Body of pancreas (tissue), 4 donors: Measurements from ENCODE around the gene HMCN2. TPM values are rescaled to one million over a fixed set of nuclear protein-coding genes. Genes with fewer than 3 reads are reported as not detected.

Source experiments
- ATAC-seq: fragments of 150-250 bp; one replicate; pipeline ENCODE4 v1.9.1; 2016
- DNase-seq, 4 donors: peaks; one replicate each; pipeline ENCODE4 v3.0.0-alpha.2; 2019
- H3K27ac ChIP-seq, 4 donors: fragments of 200-600 bp; sonication (generic); 1 replicate in 3 of 4; 2 replicates in 1 of 4; pipeline versions ENCODE4 v1.5.1 to v1.6.1; 2016 to 2019; ENCODE audit warnings: mild to moderate bottlenecking in 1 of 4, mixed read lengths in 1 of 4, moderate library complexity in 1 of 4
- H3K27me3 ChIP-seq, 2 donors: fragments of 200-600 bp; sonication (generic); one replicate each; pipeline ENCODE4 v1.6.0; 2016; ENCODE audit warnings: mild to moderate bottlenecking in 1 of 2
- H3K36me3 ChIP-seq, 2 donors: fragments of 200-600 bp; sonication (generic); replicated peaks in 1 of 2; 2 replicates each; pipeline ENCODE4 v1.5.1; 2016; ENCODE audit warnings: low read depth in 2 of 2; ENCODE audit not compliant: insufficient read depth in 1 of 2
- H3K4me1 ChIP-seq: fragments of 200-600 bp; sonication (generic); one replicate; pipeline ENCODE4 v1.6.0; 2016
- H3K4me3 ChIP-seq, 2 donors: fragments of 200-600 bp; sonication (generic); 1 replicate in 1 of 2; 2 replicates in 1 of 2; pipeline ENCODE4 v1.5.1; 2016 to 2019
- H3K9me3 ChIP-seq, 3 donors: fragments of 200-600 bp; sonication (generic); 1 replicate in 2 of 3; 2 replicates in 1 of 3; pipeline ENCODE4 v1.5.1; 2016
- POLR2A ChIP-seq, 3 donors: fragments of 450-650 bp; IDR thresholded peaks; one replicate each; pipeline ENCODE4 v1.6.1; 2016; ENCODE audit warnings: antibody characterized with exemption in 3 of 3, mild to moderate bottlenecking in 2 of 3
- WGBS, 2 donors: methylation state at CpG; one replicate each; pipeline ENCODE4 v1.1.5; 2017; 5-methylcytosine and 5-hydroxymethylcytosine counted together
- intact Hi-C: fragments of 100-400 bp; cut with DNase I; formaldehyde crosslinking; loops from one replicate; pipeline ENCODE4 v1.15.1; 2023
- total RNA-seq, 2 donors: library from RNA; depleted of rRNA; stranded (reverse); fragments of >200 nt; gene quantifications; one replicate each; pipeline ENCODE4 v1.1.0, GENCODE V29; 2016
- TF ChIP-seq, protein P1 (sequence below), 7 experiments: fragments of 450-650 bp in 4 of 7; fragments of 200-600 bp in 3 of 7; sonication (generic) in 3 of 7; IDR thresholded peaks; one replicate each; pipeline ENCODE4 v1.5.1; 2016 to 2019; ENCODE audit warnings: antibody characterized with exemption in 7 of 7

Gene HMCN2
- total RNA-seq, 2 donors from 2014 or later, result 0.78 to 3.6 TPM

DNA sequence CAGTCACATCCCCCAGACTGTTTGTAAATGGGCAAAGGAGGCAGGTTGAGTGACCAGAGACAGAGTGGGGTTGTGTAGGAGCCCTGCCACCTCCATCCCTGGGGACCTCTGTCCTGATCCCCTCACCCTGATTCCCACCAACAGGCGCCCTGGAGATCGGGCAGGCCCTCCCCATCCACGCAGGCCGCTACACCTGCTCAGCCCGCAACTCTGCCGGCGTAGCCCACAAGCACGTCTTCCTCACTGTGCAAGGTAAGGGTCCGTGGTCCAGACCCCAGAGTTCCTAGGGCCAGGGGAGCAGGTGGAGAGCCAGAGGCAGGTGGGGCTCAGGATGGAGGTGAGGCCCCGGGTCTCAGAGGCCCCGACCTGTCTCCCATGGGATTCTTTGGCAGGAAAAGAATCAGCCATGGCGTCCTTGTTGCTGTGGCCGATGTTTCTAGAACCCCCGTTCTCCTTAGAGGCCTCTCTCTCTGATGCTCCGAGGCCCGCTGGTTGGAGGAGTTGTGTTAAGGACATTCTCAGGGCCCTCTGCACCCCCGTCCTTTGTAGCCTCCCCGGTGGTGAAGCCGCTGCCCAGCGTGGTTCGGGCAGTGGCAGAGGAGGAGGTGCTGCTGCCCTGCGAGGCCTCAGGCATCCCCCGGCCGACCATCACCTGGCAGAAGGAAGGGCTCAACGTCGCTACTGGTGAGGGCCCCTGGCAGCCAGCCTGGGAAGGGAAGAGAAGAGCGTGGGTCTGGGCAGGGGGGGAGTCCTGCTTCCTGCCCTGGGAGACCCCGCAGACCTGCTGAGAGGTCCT is 137.3 kb downstream of the HMCN2 start:
- no peaks in the 10 kb centered on the region for H3K9me3 ChIP-seq
- 73 to 82% methylated on average over 21 to 23 of the region's 28 CpGs for WGBS, 2 donors
- no peaks in the 10 kb centered on the region for H3K4me1 ChIP-seq
- DNase-seq (no peak), ATAC-seq (no peak)
- TF ChIP-seq, protein P1, sequence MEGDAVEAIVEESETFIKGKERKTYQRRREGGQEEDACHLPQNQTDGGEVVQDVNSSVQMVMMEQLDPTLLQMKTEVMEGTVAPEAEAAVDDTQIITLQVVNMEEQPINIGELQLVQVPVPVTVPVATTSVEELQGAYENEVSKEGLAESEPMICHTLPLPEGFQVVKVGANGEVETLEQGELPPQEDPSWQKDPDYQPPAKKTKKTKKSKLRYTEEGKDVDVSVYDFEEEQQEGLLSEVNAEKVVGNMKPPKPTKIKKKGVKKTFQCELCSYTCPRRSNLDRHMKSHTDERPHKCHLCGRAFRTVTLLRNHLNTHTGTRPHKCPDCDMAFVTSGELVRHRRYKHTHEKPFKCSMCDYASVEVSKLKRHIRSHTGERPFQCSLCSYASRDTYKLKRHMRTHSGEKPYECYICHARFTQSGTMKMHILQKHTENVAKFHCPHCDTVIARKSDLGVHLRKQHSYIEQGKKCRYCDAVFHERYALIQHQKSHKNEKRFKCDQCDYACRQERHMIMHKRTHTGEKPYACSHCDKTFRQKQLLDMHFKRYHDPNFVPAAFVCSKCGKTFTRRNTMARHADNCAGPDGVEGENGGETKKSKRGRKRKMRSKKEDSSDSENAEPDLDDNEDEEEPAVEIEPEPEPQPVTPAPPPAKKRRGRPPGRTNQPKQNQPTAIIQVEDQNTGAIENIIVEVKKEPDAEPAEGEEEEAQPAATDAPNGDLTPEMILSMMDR (IDR thresholded peaks at IDR 0.05), result no peak
- no peak for TF ChIP-seq POLR2A (IDR thresholded peaks at IDR 0.05)
- H3K27ac ChIP-seq, result no peak overlapping the region
- H3K36me3 ChIP-seq, result no peaks in the 10 kb centered on the region
- no peak overlapping the region for H3K4me3 ChIP-seq
- no peaks in the 10 kb centered on the region for H3K27me3 ChIP-seq
- intact Hi-C loops, result no loop called here

DNA sequence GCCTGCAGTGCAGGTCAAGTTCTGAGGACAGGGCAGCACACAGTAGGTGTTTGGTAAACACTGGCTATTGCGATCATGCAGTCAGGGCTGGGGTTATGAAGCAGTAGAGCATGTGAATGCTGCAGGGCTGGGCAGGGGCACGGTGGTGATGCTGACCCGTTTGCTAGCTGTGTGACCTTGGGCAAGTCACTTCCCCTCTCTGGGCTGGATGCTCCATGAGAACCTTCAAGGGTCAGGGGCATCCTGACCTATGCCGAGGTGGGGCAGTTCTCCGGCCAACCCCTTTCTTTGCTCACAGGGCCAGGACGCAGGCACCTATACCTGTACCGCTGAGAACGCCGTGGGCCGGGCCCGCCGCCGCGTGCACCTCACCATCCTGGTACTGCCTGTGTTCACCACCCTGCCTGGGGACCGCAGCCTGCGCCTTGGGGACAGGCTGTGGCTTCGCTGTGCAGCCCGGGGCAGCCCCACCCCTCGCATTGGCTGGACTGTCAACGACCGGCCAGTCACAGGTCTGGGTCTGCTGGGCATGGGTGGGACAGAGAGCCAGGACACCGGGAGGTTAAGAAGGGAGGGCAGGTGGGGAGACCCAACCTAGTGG is 140.2 kb downstream of the HMCN2 start:
- TF ChIP-seq, protein P1 (IDR thresholded peaks at IDR 0.05), result no peak
- no peak for TF ChIP-seq POLR2A (IDR thresholded peaks at IDR 0.05)
- intact Hi-C loops, result no loop called here
- Histone ChIP-seq H3K4me3 (no peak overlapping the region), H3K4me1 (no peaks in the 10 kb centered on the region), H3K27me3 (no peaks in the 10 kb centered on the region), H3K9me3 (no peaks in the 10 kb centered on the region), H3K36me3 (no peaks in the 10 kb centered on the region), H3K27ac (no peak overlapping the region)
- ATAC-seq (no peak), DNase-seq (no peak)
- WGBS, 2 donors, result 90 to 91% methylated on average over 17 to 20 of the region's 22 CpGs

DNA sequence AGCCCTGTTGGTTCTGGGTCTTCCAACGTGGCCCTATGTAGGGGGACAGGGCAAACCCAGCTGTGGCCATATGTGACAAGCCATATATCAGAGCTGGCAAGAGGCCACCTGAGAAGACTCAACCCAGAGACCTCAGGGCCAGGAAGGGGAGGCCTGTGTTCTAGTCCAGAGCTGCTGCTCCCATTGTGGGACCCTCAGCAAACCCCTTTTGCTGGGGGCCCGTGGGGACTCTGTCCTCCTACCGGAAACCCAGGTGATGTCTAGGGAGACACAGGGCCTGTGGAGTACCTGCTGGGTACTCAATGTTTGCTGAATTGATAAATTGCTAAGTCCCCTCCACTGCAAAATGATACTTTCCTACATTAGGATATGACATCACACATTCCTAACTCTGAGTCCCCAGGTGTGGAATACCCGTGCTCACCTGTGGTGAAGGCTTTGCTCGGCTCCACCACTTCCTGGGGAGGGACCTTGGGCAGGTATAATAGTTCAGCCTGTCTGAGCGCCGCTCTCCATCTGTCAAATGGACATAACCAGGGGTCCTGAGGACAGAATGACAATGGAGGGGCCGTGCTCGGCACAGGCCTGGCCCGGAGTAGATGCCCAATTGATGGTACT is 140.8 kb downstream of the HMCN2 start:
- ATAC-seq (no peak), DNase-seq (no peak)
- H3K4me3 ChIP-seq, result no peak overlapping the region
- TF ChIP-seq, protein P1 (IDR thresholded peaks at IDR 0.05), result no peak
- no peak for TF ChIP-seq POLR2A (IDR thresholded peaks at IDR 0.05)
- no peaks in the 10 kb centered on the region for H3K4me1 ChIP-seq
- H3K27me3 ChIP-seq, result no peaks in the 10 kb centered on the region
- H3K27ac ChIP-seq, result no peak overlapping the region
- intact Hi-C loops, result no loop called here
- H3K9me3 ChIP-seq, result no peaks in the 10 kb centered on the region
- no peaks in the 10 kb centered on the region for H3K36me3 ChIP-seq
- WGBS, 2 donors, result 83% methylated on average over 6 to 10 of the region's 10 CpGs

DNA sequence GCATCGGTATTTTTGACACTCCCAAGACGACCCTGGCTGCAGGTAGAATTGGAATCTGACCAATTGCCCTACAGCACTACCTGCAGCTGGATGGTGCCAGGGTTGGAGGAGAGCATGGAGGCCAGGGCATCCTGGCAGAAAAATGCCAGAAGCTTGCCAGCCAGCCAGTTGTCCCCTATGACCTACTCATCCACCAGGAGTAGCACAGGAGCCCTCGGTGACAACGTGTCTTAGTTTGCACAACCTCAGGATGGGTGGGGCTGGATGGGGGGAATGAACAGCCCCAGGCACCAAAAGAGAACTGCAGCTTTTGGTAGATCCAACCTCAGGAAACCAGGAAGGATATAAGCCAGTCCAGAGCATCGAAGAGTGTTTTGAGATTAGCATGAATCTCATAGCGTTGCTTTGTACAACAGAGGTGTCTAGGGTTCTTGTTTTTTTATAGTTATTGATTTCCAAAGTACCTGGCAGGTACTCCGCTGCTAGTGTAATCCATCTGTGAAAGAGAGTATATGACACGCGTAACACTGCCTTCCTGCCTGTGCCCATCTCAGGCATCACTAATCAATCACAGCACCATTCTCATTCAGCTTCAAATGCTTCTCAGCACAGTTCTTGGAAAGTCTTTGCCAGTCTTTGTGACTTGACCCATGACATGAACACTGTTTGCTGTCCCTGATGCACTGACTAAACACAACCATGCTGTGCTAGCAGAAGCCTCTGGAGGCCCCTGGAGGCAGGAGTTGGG is 142.5 kb downstream of the HMCN2 start:
- no peaks in the 10 kb centered on the region for H3K27me3 ChIP-seq

More for the DNA sequence above, 142.5 kb downstream of the HMCN2 start:
- Histone ChIP-seq H3K4me3 (no peak overlapping the region), H3K9me3 (no peaks in the 10 kb centered on the region), H3K36me3 (no peaks in the 10 kb centered on the region), H3K4me1 (no peaks in the 10 kb centered on the region), H3K27ac (no peak overlapping the region)
- ATAC-seq, result no peak
- intact Hi-C loops, result no loop called here
- DNase-seq, result no peak
- 71 to 79% methylated on average over 8 to 9 of the region's 9 CpGs for WGBS, 2 donors
- TF ChIP-seq POLR2A (IDR thresholded peaks at IDR 0.05), result no peak
- TF ChIP-seq, protein P1 (IDR thresholded peaks at IDR 0.05), result no peak
